ENCODE results near the gene ANKH. TPM values are rescaled to one million over a fixed set of nuclear protein-coding genes. Genes with fewer than 3 reads are reported as not detected.

ANKH gene
- total RNA-seq, 4 donors from 2014 or later = 18.1 to 44.5 (median 30.5) TPM

GRCh38 chr5:14715481-14715880, 156.1 kb downstream of the ANKH start:
- no peak for TF ChIP-seq CTCF (IDR thresholded peaks at IDR 0.05; ENCODE audit: low read depth)

- no peak for TF ChIP-seq CTCF (IDR thresholded peaks at IDR 0.05; ENCODE audit: low read depth)
Measured at GRCh38 chr5:14714706-14715105, 156.9 kb downstream of the ANKH start.

GRCh38 chr5:14713476-14714390, 157.8 kb downstream of the ANKH start:
- TF ChIP-seq CTCF (IDR thresholded peaks at IDR 0.05; ENCODE audit: low read depth) = no peak

- no peak for TF ChIP-seq CTCF (IDR thresholded peaks at IDR 0.05; ENCODE audit: low read depth)
Measured at GRCh38 chr5:14712666-14713065, 158.9 kb downstream of the ANKH start.

GRCh38 chr5:14712131-14712530, 159.4 kb downstream of the ANKH start:
- TF ChIP-seq CTCF (IDR thresholded peaks at IDR 0.05; ENCODE audit: low read depth) = no peak

- no peak for TF ChIP-seq CTCF (IDR thresholded peaks at IDR 0.05; ENCODE audit: low read depth)
Measured at GRCh38 chr5:14710313-14710994, 161.1 kb downstream of the ANKH start.

GRCh38 chr5:14708551-14708950, 163.0 kb downstream of the ANKH start:
- TF ChIP-seq CTCF (IDR thresholded peaks at IDR 0.05; ENCODE audit: low read depth) = no peak
